Central memory CD8-positive, alpha-beta T cell (primary cell): ENCODE measurements around the gene PRR13.
"Not testable (repeated sequence)": the region's sequence is repeated elsewhere in the genome, so short reads cannot be mapped to it uniquely, and the experiment has no call there.

Experiments used
- ATAC-seq: fragments of 150-1000 bp; cut with Tn5 transposase; replicated peaks from 2 replicates; pipeline ENCODE4 v1.10.0; 2022; ENCODE audit warnings: mild to moderate bottlenecking, moderate FRiP score, moderate number of reproducible peaks; ENCODE audit not compliant: poor library complexity, severe bottlenecking; ENCODE audit errors: extremely low read depth
- DNase-seq, 2 donors: peaks; one replicate each; pipeline ENCODE4 v3.0.0; 2021; ENCODE audit warnings: low spot score in 2 of 2
- H3K27ac Mint-ChIP-seq: one replicate; pipeline ENCODE4 v1.8.0; 2022; ENCODE audit warnings: low read depth, mild to moderate bottlenecking, moderate library complexity, mixed read lengths
- H3K27me3 Mint-ChIP-seq: one replicate; pipeline ENCODE4 v1.8.0; 2022; ENCODE audit warnings: mixed read lengths
- H3K36me3 Mint-ChIP-seq: one replicate; pipeline ENCODE4 v1.8.0; 2022; ENCODE audit warnings: mild to moderate bottlenecking, moderate library complexity, mixed read lengths; ENCODE audit not compliant: insufficient read depth
- H3K4me1 Mint-ChIP-seq: one replicate; pipeline ENCODE4 v1.8.0; 2022; ENCODE audit warnings: mixed read lengths
- H3K4me3 Mint-ChIP-seq: one replicate; pipeline ENCODE4 v1.8.0; 2022; ENCODE audit warnings: mild to moderate bottlenecking, moderate library complexity, mixed read lengths
- H3K9me3 Mint-ChIP-seq: one replicate; pipeline ENCODE4 v1.8.0; 2022; ENCODE audit warnings: mixed read lengths

PRR13 gene, protein sequence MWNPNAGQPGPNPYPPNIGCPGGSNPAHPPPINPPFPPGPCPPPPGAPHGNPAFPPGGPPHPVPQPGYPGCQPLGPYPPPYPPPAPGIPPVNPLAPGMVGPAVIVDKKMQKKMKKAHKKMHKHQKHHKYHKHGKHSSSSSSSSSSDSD

GRCh38 chr12:53441040-53441833 lies at the start of gene PRR13:
Gene PRR13 (plus strand): TSS chr12:53441734. CDS start chr12:53442715, 981 bp downstream.
- H3K4me3 Mint-ChIP-seq, result peak within 1 kb of the TSS; percentile 97
- H3K27ac Mint-ChIP-seq, result peak within 1 kb of the TSS; percentile 96
- DNase-seq (peak; percentile 89 to 96), ATAC-seq (peak; percentile 99)
- peaks cover 36% of the 10 kb centered on the region for H3K36me3 Mint-ChIP-seq
- no peaks in the 10 kb centered on the region for H3K27me3 Mint-ChIP-seq
- H3K9me3 Mint-ChIP-seq, result no peaks in the 10 kb centered on the region
- peaks cover 42% of the 10 kb centered on the region for H3K4me1 Mint-ChIP-seq

- peaks cover 33% of the 10 kb centered on the region for H3K36me3 Mint-ChIP-seq
- no peak for ATAC-seq
- no peak for DNase-seq
- no peak overlapping the region for H3K4me3 Mint-ChIP-seq
- no peaks in the 10 kb centered on the region for H3K9me3 Mint-ChIP-seq
- no peaks in the 10 kb centered on the region for H3K27me3 Mint-ChIP-seq
- H3K27ac Mint-ChIP-seq, result peak overlapping the region; percentile 61
- peaks cover 13% of the 10 kb centered on the region for H3K4me1 Mint-ChIP-seq
Measured at GRCh38 chr12:53399896-53400295, 41.6 kb upstream of the PRR13 start.

DNA sequence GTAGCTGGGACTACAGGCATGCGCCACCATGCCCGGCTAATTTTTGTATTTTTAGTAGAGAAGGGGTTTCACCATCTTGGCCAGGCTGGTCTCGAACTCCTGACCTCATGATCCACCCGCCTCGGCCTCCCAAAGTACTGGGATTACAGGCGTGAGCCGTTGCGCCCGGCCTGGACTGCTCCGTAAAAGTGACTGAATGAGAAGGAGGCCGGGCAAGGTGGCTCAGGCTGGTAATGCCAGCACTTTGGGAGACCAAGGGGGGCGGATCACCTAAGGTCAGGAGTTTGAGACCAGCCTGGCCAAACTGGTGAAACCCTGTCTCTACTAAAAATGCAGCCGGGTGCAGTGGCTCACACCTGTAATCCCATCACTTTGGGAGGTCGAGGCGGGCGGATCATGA lies 39.2 kb upstream of the PRR13 start:
- not testable (repeated sequence) for H3K4me3 Mint-ChIP-seq, H3K27ac Mint-ChIP-seq, H3K4me1 Mint-ChIP-seq, H3K9me3 Mint-ChIP-seq, H3K27me3 Mint-ChIP-seq, ATAC-seq, DNase-seq
- H3K36me3 Mint-ChIP-seq, result peaks cover 45% of the 10 kb centered on the region

DNA sequence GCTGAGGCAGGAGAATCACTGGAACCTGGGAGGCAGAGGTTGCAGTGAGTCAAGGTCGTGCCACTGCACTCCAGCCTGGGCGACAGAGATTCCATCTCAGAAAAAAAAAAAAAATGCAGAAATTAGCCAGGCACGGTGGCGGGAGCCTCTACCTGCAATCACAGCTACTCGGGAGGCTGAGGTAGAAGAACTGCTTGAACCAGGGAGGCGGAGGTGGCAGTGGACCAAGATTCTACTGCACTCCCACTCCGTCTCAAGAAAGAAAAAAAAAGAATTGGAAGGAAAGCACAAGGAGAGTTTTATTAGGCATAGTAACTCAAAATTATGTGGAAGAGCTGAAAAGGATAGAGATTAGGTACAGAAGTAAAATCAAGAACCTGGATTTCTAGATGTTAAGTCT lies 38.7 kb upstream of the PRR13 start:
- DNase-seq (no peak), ATAC-seq (no peak)
- Mint-ChIP-seq H3K27ac (no peak overlapping the region), H3K4me1 (peaks cover 7% of the 10 kb centered on the region), H3K4me3 (no peak overlapping the region), H3K9me3 (no peaks in the 10 kb centered on the region), H3K27me3 (no peaks in the 10 kb centered on the region), H3K36me3 (peaks cover 47% of the 10 kb centered on the region)

- DNase-seq (no peak), ATAC-seq (no peak)
- H3K27me3 Mint-ChIP-seq, result no peaks in the 10 kb centered on the region
- no peak overlapping the region for H3K4me3 Mint-ChIP-seq
- peaks cover 21% of the 10 kb centered on the region for H3K4me1 Mint-ChIP-seq
- peak overlapping the region; percentile 83 for H3K27ac Mint-ChIP-seq
- no peaks in the 10 kb centered on the region for H3K9me3 Mint-ChIP-seq
- peaks cover 50% of the 10 kb centered on the region for H3K36me3 Mint-ChIP-seq
Measured at GRCh38 chr12:53410951-53411350, 30.6 kb upstream of the PRR13 start.

- no peak for DNase-seq
- Mint-ChIP-seq H3K36me3 (peaks cover 29% of the 10 kb centered on the region), H3K4me3 (no peak overlapping the region), H3K27me3 (no peaks in the 10 kb centered on the region), H3K9me3 (no peaks in the 10 kb centered on the region), H3K27ac (peak overlapping the region; percentile 83), H3K4me1 (peaks cover 25% of the 10 kb centered on the region)
- ATAC-seq, result no peak
Measured at GRCh38 chr12:53413485-53414204, 27.9 kb upstream of the PRR13 start.

- DNase-seq (no peak), ATAC-seq (no peak)
- no peak overlapping the region for H3K27ac Mint-ChIP-seq
- H3K4me1 Mint-ChIP-seq, result peaks cover 25% of the 10 kb centered on the region
- peaks cover 18% of the 10 kb centered on the region for H3K36me3 Mint-ChIP-seq
- H3K9me3 Mint-ChIP-seq, result no peaks in the 10 kb centered on the region
- H3K4me3 Mint-ChIP-seq, result no peak overlapping the region
- no peaks in the 10 kb centered on the region for H3K27me3 Mint-ChIP-seq
Measured at GRCh38 chr12:53414756-53415417, 26.6 kb upstream of the PRR13 start.

DNA sequence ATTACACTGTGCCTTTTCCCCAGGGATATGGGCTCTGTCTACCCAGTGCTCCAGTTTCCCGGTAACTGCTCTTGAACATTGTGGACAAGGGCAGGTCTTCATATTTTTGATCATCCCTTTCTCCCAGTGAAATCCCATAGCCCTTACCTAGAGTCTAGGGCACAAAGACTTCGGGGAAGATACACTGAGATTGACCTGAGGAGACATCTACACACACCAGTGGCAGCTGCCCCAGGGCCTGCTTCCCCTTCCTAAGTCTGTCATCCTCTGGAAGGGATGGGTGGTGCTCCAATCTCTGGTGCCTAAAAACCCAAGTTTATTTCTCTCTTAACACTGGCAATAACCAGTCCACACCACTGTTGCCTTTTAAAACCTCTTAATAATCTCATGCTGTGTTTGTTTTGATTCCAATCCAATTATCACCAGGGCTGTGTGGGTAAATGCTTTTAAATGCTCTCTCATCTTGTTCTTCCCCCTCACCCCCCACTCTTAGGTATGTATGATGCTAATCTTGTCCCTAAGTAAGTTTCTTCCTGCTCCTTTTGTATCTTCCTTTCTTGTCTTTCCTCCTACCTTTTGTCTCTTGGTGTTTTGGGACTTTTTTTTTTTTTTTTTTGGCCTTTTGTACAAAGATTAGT lies 25.7 kb upstream of the PRR13 start:
- not testable (repeated sequence) for H3K4me3 Mint-ChIP-seq, H3K36me3 Mint-ChIP-seq, ATAC-seq, H3K9me3 Mint-ChIP-seq, DNase-seq, H3K27me3 Mint-ChIP-seq
- Mint-ChIP-seq H3K27ac (peak overlapping the region; percentile 73), H3K4me1 (peaks cover 25% of the 10 kb centered on the region)

DNA sequence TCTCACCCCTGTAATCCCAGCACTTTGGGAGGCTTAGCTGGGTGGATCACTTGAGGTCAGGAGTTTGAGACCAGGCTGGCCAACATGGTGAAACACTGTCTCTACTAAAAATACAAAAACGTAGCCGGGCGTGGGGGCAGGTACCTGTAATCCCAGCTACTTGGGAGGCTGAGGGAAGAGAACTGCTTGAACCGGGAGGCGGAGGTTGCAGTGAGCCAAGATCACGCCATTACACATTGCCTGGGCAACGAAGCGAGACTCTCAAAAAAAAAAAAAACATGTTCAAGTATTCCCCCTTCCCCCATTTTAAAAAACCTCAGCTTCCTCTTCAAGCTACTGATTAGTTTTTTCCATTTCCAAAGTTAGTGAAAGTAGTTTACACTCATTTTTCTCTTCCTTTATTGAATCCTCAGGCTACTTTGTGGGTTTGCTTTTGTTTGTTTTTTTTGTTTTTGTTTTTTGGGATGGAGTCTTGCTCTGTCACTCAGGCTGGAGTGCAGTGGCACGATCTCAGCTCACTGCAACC lies 24.2 kb upstream of the PRR13 start:
- H3K36me3 Mint-ChIP-seq, H3K27me3 Mint-ChIP-seq, H3K4me3 Mint-ChIP-seq, ATAC-seq, H3K9me3 Mint-ChIP-seq, DNase-seq, H3K27ac Mint-ChIP-seq: not testable (repeated sequence)
- peaks cover 23% of the 10 kb centered on the region for H3K4me1 Mint-ChIP-seq

DNA sequence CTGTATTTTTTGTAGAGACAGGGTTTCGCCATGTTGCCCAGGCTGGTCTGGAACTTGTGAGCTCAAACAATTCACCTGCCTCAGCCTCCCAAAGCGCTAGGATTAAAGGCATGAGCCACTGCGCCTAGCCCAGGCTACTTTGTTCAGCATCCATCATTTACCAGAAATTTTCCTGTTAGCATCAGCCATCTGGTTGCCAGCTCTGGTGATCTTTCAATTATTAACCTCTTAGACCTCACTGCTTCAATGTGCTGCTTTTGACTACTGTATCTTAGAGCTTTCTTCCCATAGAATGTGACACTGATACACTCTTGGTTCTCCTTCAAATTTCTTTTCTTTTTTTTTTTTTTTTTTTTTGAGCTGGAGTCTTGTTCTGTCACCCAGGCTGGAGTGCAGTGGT lies 23.3 kb upstream of the PRR13 start:
- H3K36me3 Mint-ChIP-seq, result no peaks in the 10 kb centered on the region
- no peaks in the 10 kb centered on the region for H3K9me3 Mint-ChIP-seq
- H3K4me3 Mint-ChIP-seq, result no peak overlapping the region
- H3K4me1 Mint-ChIP-seq, result peaks cover 17% of the 10 kb centered on the region
- DNase-seq (no peak), ATAC-seq (no peak)
- no peak overlapping the region for H3K27ac Mint-ChIP-seq
- H3K27me3 Mint-ChIP-seq, result no peaks in the 10 kb centered on the region

GRCh38 chr12:53419756-53420155 lies 21.8 kb upstream of the PRR13 start:
- no peak overlapping the region for H3K4me3 Mint-ChIP-seq

DNA sequence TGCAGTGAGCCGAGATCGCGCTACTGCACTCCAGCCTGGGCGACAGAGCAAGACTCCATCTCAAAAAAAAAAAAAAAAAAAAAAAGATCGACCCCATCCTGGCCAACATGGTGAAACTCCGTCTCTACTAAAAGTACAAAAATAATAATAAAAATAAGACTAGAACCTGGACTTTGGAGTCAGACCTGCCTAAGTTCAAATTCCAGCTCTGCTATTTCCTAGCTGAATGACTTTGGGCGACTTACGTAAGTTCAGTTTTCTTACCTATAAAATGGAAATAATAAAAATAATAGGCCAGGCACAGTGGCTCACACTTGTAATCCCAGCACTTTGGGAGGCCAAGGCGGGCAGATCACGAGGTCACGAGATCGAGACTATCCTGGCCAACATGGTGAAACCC lies 19.3 kb upstream of the PRR13 start:
- H3K4me3 Mint-ChIP-seq, H3K9me3 Mint-ChIP-seq, H3K4me1 Mint-ChIP-seq, DNase-seq, ATAC-seq, H3K36me3 Mint-ChIP-seq, H3K27me3 Mint-ChIP-seq, H3K27ac Mint-ChIP-seq: not testable (repeated sequence)

More at GRCh38 chr12:53419756-53420155, 21.8 kb upstream of the PRR13 start:
- DNase-seq (no peak), ATAC-seq (no peak)
- H3K9me3 Mint-ChIP-seq, result no peaks in the 10 kb centered on the region
- H3K36me3 Mint-ChIP-seq, result no peaks in the 10 kb centered on the region
- H3K27me3 Mint-ChIP-seq, result no peaks in the 10 kb centered on the region
- no peak overlapping the region for H3K27ac Mint-ChIP-seq
- peaks cover 17% of the 10 kb centered on the region for H3K4me1 Mint-ChIP-seq
